ENCODE measurements around the gene STRIT1. TPM values are rescaled to one million over a fixed set of nuclear protein-coding genes. Genes with fewer than 3 reads are reported as not detected.

Gene STRIT1
- total RNA-seq, 2 experiments from 2014 or later, result not detected

DNA sequence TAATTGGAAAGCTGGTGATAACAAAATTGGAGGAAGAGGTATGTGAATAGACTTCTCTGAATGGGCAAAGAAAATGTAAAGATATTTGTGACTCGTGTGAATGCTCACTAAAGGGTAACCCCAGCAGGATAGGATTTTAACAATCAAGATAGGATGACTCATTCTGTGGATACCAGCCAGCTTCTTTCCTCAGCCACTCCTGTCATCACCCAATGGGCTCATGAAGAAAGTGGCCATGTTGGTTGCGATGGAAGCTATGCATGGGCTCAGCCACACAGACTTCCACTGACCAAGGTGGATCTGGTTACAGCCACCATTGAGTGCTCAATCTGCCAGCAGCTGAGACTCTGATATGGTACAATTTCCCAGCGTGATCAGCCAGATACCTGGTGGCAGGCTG lies 40.9 kb downstream of the STRIT1 start:
- POLR2A ChIA-PET, result no interaction called here
- ATAC-seq, result no peak
- Mint-ChIP-seq H3K36me3 (ENCODE audit: low read depth) (no peaks in the 10 kb centered on the region), H3K27ac (no peak overlapping the region), H3K27me3 (ENCODE audit: low read depth) (no peaks in the 10 kb centered on the region), H3K4me3 (no peak overlapping the region), H3K9me3 (ENCODE audit: insufficient read depth) (no peaks in the 10 kb centered on the region), H3K4me1 (ENCODE audit: low read depth) (no peaks in the 10 kb centered on the region)
- CTCF ChIA-PET, result no interaction called here
- no peak for DNase-seq

GRCh38 chr3:155252021-155252420 lies 41.5 kb downstream of the STRIT1 start:
- ChIA-PET POLR2A (no interaction called here), CTCF (no interaction called here)
- Mint-ChIP-seq H3K4me3 (no peak overlapping the region), H3K27me3 (ENCODE audit: low read depth) (no peaks in the 10 kb centered on the region), H3K9me3 (ENCODE audit: insufficient read depth) (no peaks in the 10 kb centered on the region), H3K36me3 (ENCODE audit: low read depth) (no peaks in the 10 kb centered on the region), H3K4me1 (ENCODE audit: low read depth) (no peaks in the 10 kb centered on the region), H3K27ac (no peak overlapping the region)
- ATAC-seq (no peak), DNase-seq (no peak)

GRCh38 chr3:155248531-155249187 lies 44.8 kb downstream of the STRIT1 start:
- ChIA-PET CTCF (no interaction called here), POLR2A (interaction anchor here (0.6 kb wide), 1 partner anchor 26 kb away, joined by 3 read pairs; no protein-coding TSS in a partner anchor)
- no peak overlapping the region for H3K4me3 Mint-ChIP-seq
- ATAC-seq, result no peak
- H3K27me3 Mint-ChIP-seq (ENCODE audit: low read depth), result no peaks in the 10 kb centered on the region
- no peak overlapping the region for H3K27ac Mint-ChIP-seq
- no peak for DNase-seq
- H3K9me3 Mint-ChIP-seq (ENCODE audit: insufficient read depth), result no peaks in the 10 kb centered on the region
- no peaks in the 10 kb centered on the region for H3K36me3 Mint-ChIP-seq (ENCODE audit: low read depth)
- H3K4me1 Mint-ChIP-seq (ENCODE audit: low read depth), result no peaks in the 10 kb centered on the region

DNA sequence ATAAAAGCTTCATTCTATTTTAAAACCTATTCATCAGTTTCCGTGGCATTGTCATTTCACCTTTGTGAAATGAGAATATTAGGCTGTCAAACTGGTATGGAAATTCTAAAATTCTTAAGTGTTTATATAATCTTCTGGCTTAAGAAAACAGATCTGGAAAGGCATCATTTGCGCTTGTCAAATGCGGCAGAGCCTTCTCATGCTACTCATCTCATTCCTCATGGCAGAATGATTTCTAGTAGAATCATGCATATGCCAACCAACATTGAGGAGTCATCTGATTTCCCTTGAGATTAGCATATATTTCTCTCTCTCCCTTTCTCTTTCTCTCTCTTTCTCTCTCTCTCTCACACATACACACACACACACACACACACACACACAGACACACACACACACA lies 48.8 kb downstream of the STRIT1 start:
- Mint-ChIP-seq H3K9me3 (ENCODE audit: insufficient read depth) (no peaks in the 10 kb centered on the region), H3K36me3 (ENCODE audit: low read depth) (no peaks in the 10 kb centered on the region), H3K4me1 (ENCODE audit: low read depth) (no peaks in the 10 kb centered on the region), H3K27ac (no peak overlapping the region), H3K4me3 (no peak overlapping the region), H3K27me3 (ENCODE audit: low read depth) (no peaks in the 10 kb centered on the region)
- ATAC-seq (no peak), DNase-seq (no peak)
- ChIA-PET CTCF (no interaction called here), POLR2A (interaction anchor here (0.7 kb wide), 1 partner anchor 40 kb away, joined by 3 read pairs; no protein-coding TSS in a partner anchor)

DNA sequence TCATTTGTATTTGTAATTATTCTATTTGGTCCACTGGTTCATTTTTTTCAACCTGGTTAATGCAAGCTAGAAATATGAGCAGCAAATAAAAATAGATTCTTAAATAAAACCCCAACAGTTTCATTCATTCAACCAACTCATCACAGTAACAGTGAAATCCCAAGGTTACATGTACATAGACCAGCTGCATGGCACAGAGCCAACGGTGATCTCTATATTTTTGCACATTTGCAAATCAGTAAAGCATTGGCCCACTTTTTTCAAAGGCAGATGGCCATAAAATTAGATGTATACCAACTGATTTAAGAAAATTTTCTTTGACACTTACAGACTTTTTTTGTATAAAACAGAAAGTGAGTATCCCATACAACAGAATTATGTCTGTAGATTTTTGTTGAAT lies 49.3 kb downstream of the STRIT1 start:
- H3K4me3 Mint-ChIP-seq, result no peak overlapping the region
- no peaks in the 10 kb centered on the region for H3K27me3 Mint-ChIP-seq (ENCODE audit: low read depth)
- H3K36me3 Mint-ChIP-seq (ENCODE audit: low read depth), result no peaks in the 10 kb centered on the region
- DNase-seq (no peak), ATAC-seq (no peak)
- ChIA-PET POLR2A (interaction anchor here (0.7 kb wide), 1 partner anchor 39 kb away, joined by 3 read pairs; no protein-coding TSS in a partner anchor), CTCF (no interaction called here)
- no peaks in the 10 kb centered on the region for H3K4me1 Mint-ChIP-seq (ENCODE audit: low read depth)
- no peaks in the 10 kb centered on the region for H3K9me3 Mint-ChIP-seq (ENCODE audit: insufficient read depth)
- H3K27ac Mint-ChIP-seq, result no peak overlapping the region

- CTCF ChIA-PET, result no interaction called here
- POLR2A ChIA-PET, result no interaction called here
These were observed 50.0 kb downstream of the STRIT1 start for GRCh38 chr3:155243512-155243921.

DNA sequence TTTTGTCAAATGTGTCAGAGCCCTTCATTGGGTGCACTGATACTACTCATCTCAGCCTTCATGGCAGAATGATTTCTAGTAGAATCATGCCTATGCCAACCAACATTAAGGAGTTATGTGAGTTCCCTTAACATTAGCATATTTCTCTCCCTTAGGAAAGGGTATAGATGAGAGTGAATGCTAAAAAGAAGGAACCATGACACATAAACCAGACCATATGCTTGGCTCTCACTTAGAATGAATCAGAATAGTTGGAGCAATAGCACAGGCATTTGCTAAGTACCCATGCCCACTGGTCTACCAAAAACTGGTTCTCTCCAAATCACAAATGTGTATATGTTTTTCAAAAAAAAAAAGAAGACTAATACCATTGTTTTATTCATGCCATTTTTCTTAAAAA lies 51.1 kb downstream of the STRIT1 start:
- H3K27me3 Mint-ChIP-seq (ENCODE audit: low read depth), result no peaks in the 10 kb centered on the region
- H3K9me3 Mint-ChIP-seq (ENCODE audit: insufficient read depth), result no peaks in the 10 kb centered on the region
- DNase-seq, result no peak
- H3K36me3 Mint-ChIP-seq (ENCODE audit: low read depth), result no peaks in the 10 kb centered on the region
- no peak for ATAC-seq
- no peak overlapping the region for H3K27ac Mint-ChIP-seq
- ChIA-PET CTCF (no interaction called here), POLR2A (no interaction called here)
- H3K4me1 Mint-ChIP-seq (ENCODE audit: low read depth), result no peaks in the 10 kb centered on the region
- H3K4me3 Mint-ChIP-seq, result no peak overlapping the region

More at GRCh38 chr3:155243512-155243921, 50.0 kb downstream of the STRIT1 start:
- Mint-ChIP-seq H3K27me3 (ENCODE audit: low read depth) (no peaks in the 10 kb centered on the region), H3K36me3 (ENCODE audit: low read depth) (no peaks in the 10 kb centered on the region), H3K4me1 (ENCODE audit: low read depth) (no peaks in the 10 kb centered on the region), H3K27ac (no peak overlapping the region), H3K4me3 (no peak overlapping the region), H3K9me3 (ENCODE audit: insufficient read depth) (no peaks in the 10 kb centered on the region)
- ATAC-seq (no peak), DNase-seq (no peak)

DNA sequence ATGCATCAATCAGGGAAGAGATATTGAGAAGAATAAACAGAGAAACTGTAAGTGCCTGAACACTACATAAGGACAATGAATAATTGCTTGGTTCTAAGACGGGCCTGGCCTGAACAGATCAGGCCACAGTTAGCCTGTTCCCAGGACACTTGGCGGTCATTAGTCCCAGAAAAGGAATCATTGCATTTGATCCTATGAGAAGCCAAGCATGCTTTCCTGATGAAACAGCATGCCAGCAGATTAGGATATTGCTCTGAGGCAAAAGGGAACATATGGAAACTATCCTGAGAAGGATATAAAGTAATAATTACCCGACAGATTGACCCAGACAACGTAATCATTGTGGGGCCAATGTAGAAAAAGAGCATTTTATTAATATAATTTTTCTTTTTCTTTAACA lies 51.9 kb downstream of the STRIT1 start:
- no peaks in the 10 kb centered on the region for H3K9me3 Mint-ChIP-seq (ENCODE audit: insufficient read depth)
- no peaks in the 10 kb centered on the region for H3K4me1 Mint-ChIP-seq (ENCODE audit: low read depth)
- H3K27me3 Mint-ChIP-seq (ENCODE audit: low read depth), result no peaks in the 10 kb centered on the region
- no peak for ATAC-seq
- no peak overlapping the region for H3K27ac Mint-ChIP-seq
- ChIA-PET POLR2A (no interaction called here), CTCF (no interaction called here)
- DNase-seq, result no peak
- no peaks in the 10 kb centered on the region for H3K36me3 Mint-ChIP-seq (ENCODE audit: low read depth)
- no peak overlapping the region for H3K4me3 Mint-ChIP-seq

Other genes starting within 250 kb of the STRIT1 start
- not detected for gene MME, start 213.4 kb downstream of the STRIT1 start, total RNA-seq

All from activated CD8-positive, alpha-beta T cell treated with anti-CD3 and anti-CD28 coated beads, Interleukin-2, amount 10 ng/mL, durations not matched to agents 7 days and 5 days (primary cell).